K562 (cell line): Measurements from ENCODE around the gene HYI.

Experiments
- CBX1 ChIP-seq: sonication (generic); IDR thresholded peaks from 2 replicates; pipeline ENCODE4 v1.6.1; 2016; ENCODE audit warnings: antibody characterized with exemption, low read depth, mild to moderate bottlenecking
- CHD4 ChIP-seq: fragments of 200-600 bp; sonication (generic); IDR thresholded peaks from 3 replicates; pipeline ENCODE4 v1.6.1; 2012; ENCODE audit warnings: low read depth, mild to moderate bottlenecking, mixed read lengths, low read length, inconsistent platforms; ENCODE audit not compliant: insufficient read depth, insufficient replicate concordance, poor library complexity, severe bottlenecking
- EGR1 ChIP-seq: fragments of 450-650 bp; conservative IDR thresholded peaks from 2 replicates; pipeline ENCODE4 v1.6.1; 2017; ENCODE audit warnings: mild to moderate bottlenecking
- EWSR1 ChIP-seq: fragments of 450-650 bp; IDR thresholded peaks from 2 replicates; pipeline ENCODE4 v1.6.1; 2018; ENCODE audit warnings: borderline replicate concordance, mild to moderate bottlenecking, low read depth, moderate library complexity; ENCODE audit not compliant: partially characterized antibody
- EZH2 ChIP-seq: IDR thresholded peaks from 2 replicates; pipeline ENCODE4 v1.6.1; 2012; ENCODE audit warnings: low read depth, mild to moderate bottlenecking, inconsistent platforms, low read length, borderline replicate concordance
- NKRF ChIP-seq: fragments of 450-650 bp; IDR thresholded peaks from 2 replicates; pipeline ENCODE4 v1.6.1; 2016; ENCODE audit warnings: borderline replicate concordance
- POLR2A ChIP-seq: fragments of 450-650 bp; conservative IDR thresholded peaks from 2 replicates; pipeline ENCODE4 v1.6.1; 2016
- RFX5 ChIP-seq: IDR thresholded peaks from 2 replicates; pipeline ENCODE4 v1.6.1; 2011; ENCODE audit warnings: low read depth, mild to moderate bottlenecking, improper control_type of control experiment, low read length
- SP1 ChIP-seq: sonication (generic); formaldehyde crosslinking; IDR thresholded peaks from 2 replicates; pipeline ENCODE4 v1.8.1; 2022; ENCODE audit warnings: mild to moderate bottlenecking, missing genetic modification reagents
- SPI1 ChIP-seq: IDR thresholded peaks from 2 replicates; pipeline ENCODE4 v1.6.1; 2011; ENCODE audit warnings: low read depth, low read length, control low read depth, borderline replicate concordance
- TAF15 ChIP-seq: fragments of 200-400 bp; formaldehyde crosslinking; IDR thresholded peaks from 2 replicates; pipeline ENCODE4 v1.6.1; 2017; ENCODE audit warnings: mild to moderate bottlenecking, low read depth, low read length, moderate library complexity

DNA sequence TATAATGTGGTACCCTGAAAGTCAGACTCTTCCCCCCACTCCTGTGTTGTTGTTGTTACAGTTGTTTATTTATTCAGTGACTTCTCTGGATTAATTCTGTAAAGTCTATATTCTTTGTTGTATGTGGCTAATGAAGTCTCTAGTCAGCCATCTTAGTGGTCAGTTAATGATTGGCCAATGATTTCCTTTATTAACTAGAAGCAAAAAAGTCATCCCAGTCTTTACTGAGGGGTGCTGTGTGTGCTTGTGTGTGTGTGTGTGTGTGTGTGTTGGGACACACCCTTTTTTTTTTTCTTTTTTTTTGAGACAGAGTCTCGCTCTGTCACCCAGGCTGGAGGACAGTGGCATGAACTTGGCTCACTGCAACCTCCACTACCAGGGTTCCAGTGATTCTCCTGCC lies 37.3 kb upstream of the HYI start:
- no peak for TF ChIP-seq EWSR1
- no peak for TF ChIP-seq RFX5
- no peak for TF ChIP-seq POLR2A
- no peak for TF ChIP-seq CBX1
- no peak for TF ChIP-seq EGR1
- TF ChIP-seq CHD4 = no peak
- no peak for TF ChIP-seq TAF15
- no peak for TF ChIP-seq SPI1
- TF ChIP-seq SP1 (CRISPR knock-in tag) = no peak
- TF ChIP-seq NKRF = no peak
- TF ChIP-seq EZH2 = no peak
